Caco-2 (cell line): ENCODE measurements around the gene OPRD1. TPM values are rescaled to one million over a fixed set of nuclear protein-coding genes. Genes with fewer than 3 reads are reported as not detected.

Experiments used
- BruUV-seq: library from RNA; stranded (reverse); fragments of 400-500 nt; replicated peaks from 2 replicates; lab custom pipeline; 2021; lab: Mats Ljungman, UMichigan
- CTCF ChIA-PET: fragments of 300-600 bp; sonication (Branson Sonifier 250); formaldehyde crosslinking; loops from one replicate; lab custom pipeline; 2022; ENCODE audit warnings: antibody characterized with exemption; lab: Charles Lee
- POLR2A ChIA-PET: fragments of 300-600 bp; sonication (Branson Sonifier 250); formaldehyde crosslinking; loops from one replicate; lab custom pipeline; 2022; ENCODE audit warnings: antibody characterized with exemption; lab: Charles Lee
- DNase-seq, 2 experiments: peaks; one replicate each; pipeline versions ENCODE4 v3.0.0 to v3.0.0-alpha.2; 2020 to 2022
- H3K27me3 ChIP-seq: replicated peaks from 2 replicates; pipeline ENCODE4 v1.6.0; 2011; ENCODE audit warnings: low read length; ENCODE audit not compliant: control insufficient read depth, insufficient read depth
- H3K36me3 ChIP-seq: 2 replicates; pipeline ENCODE4 v1.5.1; 2011; ENCODE audit warnings: low read length; ENCODE audit not compliant: control insufficient read depth, insufficient read depth
- H3K4me1 ChIP-seq: fragments of 250-450 bp; sonication (Bioruptor Pico); 2 replicates; pipeline ENCODE4 v1.5.1; 2020; ENCODE audit warnings: mild to moderate bottlenecking
- H3K4me3 ChIP-seq: 2 replicates; pipeline ENCODE4 v1.5.1; 2011; ENCODE audit warnings: low read depth, mild to moderate bottlenecking, control low read depth, low read length
- H3K9me3 ChIP-seq: fragments of 250-450 bp; sonication (Bioruptor Pico); 2 replicates; pipeline ENCODE4 v1.5.1; 2020; ENCODE audit warnings: mild to moderate bottlenecking, moderate library complexity
- H3K27ac Mint-ChIP-seq: one replicate; pipeline ENCODE4 v1.8.0; 2022; ENCODE audit warnings: mixed read lengths; ENCODE audit not compliant: unreplicated experiment
- H3K27me3 Mint-ChIP-seq: one replicate; pipeline ENCODE4 v1.8.0; 2022; ENCODE audit warnings: mixed read lengths; ENCODE audit not compliant: insufficient read depth, unreplicated experiment
- H3K36me3 Mint-ChIP-seq: one replicate; pipeline ENCODE4 v1.8.0; 2022; ENCODE audit warnings: mild to moderate bottlenecking, mixed read lengths; ENCODE audit not compliant: insufficient read depth, unreplicated experiment
- H3K4me1 Mint-ChIP-seq: one replicate; pipeline ENCODE4 v1.8.0; 2022; ENCODE audit warnings: low read depth, mixed read lengths; ENCODE audit not compliant: unreplicated experiment
- H3K4me3 Mint-ChIP-seq: one replicate; pipeline ENCODE4 v1.8.0; 2022; ENCODE audit warnings: mild to moderate bottlenecking, moderate library complexity, mixed read lengths; ENCODE audit not compliant: unreplicated experiment
- H3K9me3 Mint-ChIP-seq: one replicate; pipeline ENCODE4 v1.8.0; 2022; ENCODE audit warnings: mixed read lengths; ENCODE audit not compliant: unreplicated experiment
- intact Hi-C: fragments of 100-400 bp; cut with micrococcal nuclease; formaldehyde crosslinking; loops from one replicate; pipeline ENCODE4 v1.10.0; 2022; ENCODE audit not compliant: unreplicated experiment
- total RNA-seq: library from RNA; stranded (reverse); gene quantifications from 2 replicates; pipeline ENCODE4 v1.2.3, GENCODE V29; 2022
- TF ChIP-seq, protein P1 (sequence below), 2 experiments: fragments of 200-600 bp in 1 of 2; IDR thresholded peaks; 1 replicate in 1 of 2; 2 replicates in 1 of 2; pipeline versions ENCODE4 v1.5.1 to v1.8.0; 2011 to 2022; ENCODE audit warnings: antibody characterized with exemption in 1 of 2, control low read depth in 1 of 2, inconsistent platforms in 1 of 2, low read depth in 1 of 2, low read length in 1 of 2, mild to moderate bottlenecking in 1 of 2, moderate library complexity in 1 of 2; ENCODE audit not compliant: insufficient read depth in 1 of 2, severe bottlenecking in 1 of 2, unreplicated experiment in 1 of 2

The OPRD1 gene
- total RNA-seq, 1 experiment from 2014 or later, result 0.07 TPM

- Mint-ChIP-seq H3K36me3 (no peaks in the 10 kb centered on the region), H3K4me1 (peaks cover 8% of the 10 kb centered on the region), H3K9me3 (no peaks in the 10 kb centered on the region), H3K27ac (no peak overlapping the region), H3K27me3 (no peaks in the 10 kb centered on the region), H3K4me3 (no peak overlapping the region)
- Histone ChIP-seq H3K4me3 (no peak overlapping the region), H3K36me3 (no peaks in the 10 kb centered on the region), H3K9me3 (no peaks in the 10 kb centered on the region), H3K27me3 (no peaks in the 10 kb centered on the region), H3K4me1 (no peaks in the 10 kb centered on the region)
- POLR2A ChIA-PET, result no interaction called here
- TF ChIP-seq, protein P1, sequence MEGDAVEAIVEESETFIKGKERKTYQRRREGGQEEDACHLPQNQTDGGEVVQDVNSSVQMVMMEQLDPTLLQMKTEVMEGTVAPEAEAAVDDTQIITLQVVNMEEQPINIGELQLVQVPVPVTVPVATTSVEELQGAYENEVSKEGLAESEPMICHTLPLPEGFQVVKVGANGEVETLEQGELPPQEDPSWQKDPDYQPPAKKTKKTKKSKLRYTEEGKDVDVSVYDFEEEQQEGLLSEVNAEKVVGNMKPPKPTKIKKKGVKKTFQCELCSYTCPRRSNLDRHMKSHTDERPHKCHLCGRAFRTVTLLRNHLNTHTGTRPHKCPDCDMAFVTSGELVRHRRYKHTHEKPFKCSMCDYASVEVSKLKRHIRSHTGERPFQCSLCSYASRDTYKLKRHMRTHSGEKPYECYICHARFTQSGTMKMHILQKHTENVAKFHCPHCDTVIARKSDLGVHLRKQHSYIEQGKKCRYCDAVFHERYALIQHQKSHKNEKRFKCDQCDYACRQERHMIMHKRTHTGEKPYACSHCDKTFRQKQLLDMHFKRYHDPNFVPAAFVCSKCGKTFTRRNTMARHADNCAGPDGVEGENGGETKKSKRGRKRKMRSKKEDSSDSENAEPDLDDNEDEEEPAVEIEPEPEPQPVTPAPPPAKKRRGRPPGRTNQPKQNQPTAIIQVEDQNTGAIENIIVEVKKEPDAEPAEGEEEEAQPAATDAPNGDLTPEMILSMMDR (IDR thresholded peaks at IDR 0.05; ENCODE audit: insufficient read depth in 1 of 2, low read depth in 1 of 2, low read length in 1 of 2, severe bottlenecking in 1 of 2, unreplicated experiment in 1 of 2), result no peak
- BruUV-seq, result no TSS peak
- intact Hi-C loops, result loop anchor here (10.0 kb wide), 1 partner anchor 253 kb away; no protein-coding TSS in a partner anchor
- DNase-seq, result peak in 1 of 2 experiments; percentile 38
- CTCF ChIA-PET, result no interaction called here
Observed at GRCh38 chr1:28782011-28782410, 30.0 kb upstream of the OPRD1 start.

GRCh38 chr1:28783363-28783762 lies 28.6 kb upstream of the OPRD1 start:
- Histone ChIP-seq H3K4me3 (no peak overlapping the region), H3K9me3 (no peaks in the 10 kb centered on the region), H3K36me3 (no peaks in the 10 kb centered on the region), H3K4me1 (no peaks in the 10 kb centered on the region), H3K27me3 (no peaks in the 10 kb centered on the region)
- H3K4me1 Mint-ChIP-seq, result peaks cover 8% of the 10 kb centered on the region
- POLR2A ChIA-PET, result no interaction called here
- BruUV-seq, result no TSS peak
- no peaks in the 10 kb centered on the region for H3K9me3 Mint-ChIP-seq
- H3K36me3 Mint-ChIP-seq, result no peaks in the 10 kb centered on the region
- no peak for DNase-seq
- CTCF ChIA-PET, result interaction anchor here (0.7 to 1.1 kb wide), 2 partner anchors 94 to 1738 kb away, joined by 3 to 12 read pairs; no protein-coding TSS in a partner anchor
- H3K27ac Mint-ChIP-seq, result no peak overlapping the region
- H3K4me3 Mint-ChIP-seq, result no peak overlapping the region
- H3K27me3 Mint-ChIP-seq, result no peaks in the 10 kb centered on the region
- intact Hi-C loops, result loop anchor here (10.0 kb wide), 1 partner anchor 251 kb away; no protein-coding TSS in a partner anchor
- TF ChIP-seq, protein P1 (IDR thresholded peaks at IDR 0.05; ENCODE audit: insufficient read depth in 1 of 2, low read depth in 1 of 2, low read length in 1 of 2, severe bottlenecking in 1 of 2, unreplicated experiment in 1 of 2), result no peak

DNA sequence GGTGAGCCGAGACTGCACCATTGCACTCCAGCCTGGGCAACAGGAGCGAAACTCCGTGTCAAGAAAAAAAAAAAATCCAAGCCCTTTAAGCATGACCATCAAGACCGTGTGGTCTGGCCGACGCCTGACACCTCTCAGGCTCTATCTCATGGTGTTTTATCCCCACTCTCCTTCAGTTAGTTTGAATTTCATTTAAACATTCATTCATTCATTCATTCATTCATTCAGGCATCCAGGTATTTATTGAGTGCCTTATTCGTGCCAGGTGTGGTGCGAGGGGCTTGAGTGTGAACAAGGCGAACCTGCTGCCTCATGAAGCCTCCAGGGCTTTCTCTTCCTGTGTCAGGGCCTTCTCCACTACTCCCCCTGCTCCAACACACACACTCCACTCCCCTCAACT lies 22.6 kb upstream of the OPRD1 start:
- no peaks in the 10 kb centered on the region for H3K27me3 Mint-ChIP-seq
- no peak overlapping the region for H3K27ac Mint-ChIP-seq
- no peaks in the 10 kb centered on the region for H3K36me3 Mint-ChIP-seq
- Histone ChIP-seq H3K4me3 (no peak overlapping the region), H3K36me3 (no peaks in the 10 kb centered on the region), H3K27me3 (no peaks in the 10 kb centered on the region), H3K9me3 (no peaks in the 10 kb centered on the region), H3K4me1 (no peaks in the 10 kb centered on the region)
- BruUV-seq, result no TSS peak
- no peak overlapping the region for H3K4me3 Mint-ChIP-seq
- DNase-seq, result no peak
- CTCF ChIA-PET, result no interaction called here
- H3K4me1 Mint-ChIP-seq, result no peaks in the 10 kb centered on the region
- intact Hi-C loops, result loop anchor here (10.0 kb wide), 1 partner anchor 245 kb away; no protein-coding TSS in a partner anchor
- POLR2A ChIA-PET, result no interaction called here
- TF ChIP-seq, protein P1 (IDR thresholded peaks at IDR 0.05; ENCODE audit: insufficient read depth in 1 of 2, low read depth in 1 of 2, low read length in 1 of 2, severe bottlenecking in 1 of 2, unreplicated experiment in 1 of 2), result no peak
- H3K9me3 Mint-ChIP-seq, result no peaks in the 10 kb centered on the region
